H9 (cell line): ENCODE results near the gene JAKMIP1. TPM values are rescaled to one million over a fixed set of nuclear protein-coding genes. Genes with fewer than 3 reads are reported as not detected.

ENCODE experiments used
- DNase-seq: peaks from one replicate; pipeline ENCODE4 v3.0.0-alpha.2; 2017
- H2AFZ ChIP-seq: one replicate; pipeline ENCODE4 v1.6.1; 2013; ENCODE audit warnings: mild to moderate bottlenecking, low read length, control low read depth, moderate library complexity
- H2AK5ac ChIP-seq: 2 replicates; pipeline ENCODE4 v1.6.1; 2013; ENCODE audit warnings: low read length, control low read depth, mixed read lengths; ENCODE audit not compliant: insufficient read length
- H2BK120ac ChIP-seq: one replicate; pipeline ENCODE4 v1.6.1; 2013; ENCODE audit warnings: low read depth, mild to moderate bottlenecking, low read length, control low read depth, inconsistent platforms; ENCODE audit not compliant: poor library complexity, severe bottlenecking
- H2BK12ac ChIP-seq: 2 replicates; pipeline ENCODE4 v1.6.1; 2013; ENCODE audit warnings: low read length, control low read depth, mixed read lengths, low read depth; ENCODE audit not compliant: insufficient read length
- H2BK15ac ChIP-seq: 2 replicates; pipeline ENCODE4 v1.6.1; 2013; ENCODE audit warnings: low read depth, low read length, control low read depth
- H2BK20ac ChIP-seq: one replicate; pipeline ENCODE4 v1.6.1; 2013; ENCODE audit warnings: low read depth, mild to moderate bottlenecking, low read length, control low read depth, inconsistent platforms; ENCODE audit not compliant: poor library complexity, severe bottlenecking
- H2BK5ac ChIP-seq: 2 replicates; pipeline ENCODE4 v1.6.1; 2013; ENCODE audit warnings: low read length, control low read depth, mixed read lengths; ENCODE audit not compliant: insufficient read length
- H3K14ac ChIP-seq: 2 replicates; pipeline ENCODE4 v1.6.1; 2013; ENCODE audit warnings: low read length, control low read depth; ENCODE audit not compliant: insufficient read depth
- H3K18ac ChIP-seq: 2 replicates; pipeline ENCODE4 v1.6.1; 2013; ENCODE audit warnings: low read depth, mild to moderate bottlenecking, mixed read lengths, low read length, control low read depth; ENCODE audit not compliant: insufficient read length
- H3K23ac ChIP-seq: 2 replicates; pipeline ENCODE4 v1.6.1; 2013; ENCODE audit warnings: low read length, control low read depth, mixed read lengths, low read depth; ENCODE audit not compliant: insufficient read length
- H3K23me2 ChIP-seq: 2 replicates; pipeline ENCODE4 v1.6.1; 2013; ENCODE audit warnings: low read depth, mild to moderate bottlenecking, mixed read lengths, low read length, control low read depth; ENCODE audit not compliant: insufficient read length, poor library complexity, severe bottlenecking
- H3K27ac ChIP-seq: 2 replicates; pipeline ENCODE4 v1.5.1; 2013; ENCODE audit warnings: low read length, control low read depth, mixed read lengths, low read depth; ENCODE audit not compliant: insufficient read length
- H3K27me3 ChIP-seq: 2 replicates; pipeline ENCODE4 v1.6.1; 2013; ENCODE audit warnings: low read length, control low read depth, inconsistent platforms; ENCODE audit not compliant: insufficient read depth
- H3K4ac ChIP-seq: 2 replicates; pipeline ENCODE4 v1.6.1; 2013; ENCODE audit warnings: low read depth, mild to moderate bottlenecking, control low read depth, inconsistent platforms, low read length, moderate library complexity
- H3K4me1 ChIP-seq: 2 replicates; pipeline ENCODE4 v1.6.1; 2013; ENCODE audit warnings: low read length, control low read depth, inconsistent platforms; ENCODE audit not compliant: insufficient read depth
- H3K4me2 ChIP-seq: 2 replicates; pipeline ENCODE4 v1.6.1; 2013; ENCODE audit warnings: low read length, control low read depth, mixed read lengths; ENCODE audit not compliant: insufficient read length, insufficient read depth
- H3K56ac ChIP-seq: 2 replicates; pipeline ENCODE4 v1.6.1; 2013; ENCODE audit warnings: low read depth, mild to moderate bottlenecking, mixed read lengths, low read length, control low read depth; ENCODE audit not compliant: insufficient read length
- H3K79me1 ChIP-seq: 2 replicates; pipeline ENCODE4 v1.6.1; 2013; ENCODE audit warnings: low read depth, mild to moderate bottlenecking, moderate library complexity, low read length, control low read depth, inconsistent platforms; ENCODE audit not compliant: insufficient read depth, poor library complexity, severe bottlenecking
- H3K79me2 ChIP-seq: 2 replicates; pipeline ENCODE4 v1.6.1; 2013; ENCODE audit warnings: low read length, control low read depth, inconsistent platforms; ENCODE audit not compliant: insufficient read depth
- H3K9ac ChIP-seq: 2 replicates; pipeline ENCODE4 v1.6.1; 2013; ENCODE audit warnings: low read length, control low read depth, mixed read lengths; ENCODE audit not compliant: insufficient read length; ENCODE audit errors: extremely low read depth
- H3K9me3 ChIP-seq: one replicate; pipeline ENCODE4 v1.6.1; 2013; ENCODE audit warnings: low read depth, low read length, inconsistent platforms; ENCODE audit not compliant: control insufficient read depth
- H3T11ph ChIP-seq: one replicate; pipeline ENCODE4 v1.6.1; 2013; ENCODE audit warnings: mild to moderate bottlenecking, low read length, control low read depth, inconsistent platforms
- H4K20me1 ChIP-seq: one replicate; pipeline ENCODE4 v1.6.1; 2013; ENCODE audit not compliant: control insufficient read depth, insufficient read length, insufficient read depth
- H4K5ac ChIP-seq: 2 replicates; pipeline ENCODE4 v1.6.1; 2013; ENCODE audit warnings: low read depth, mild to moderate bottlenecking, mixed read lengths, low read length, control low read depth; ENCODE audit not compliant: insufficient read length
- H4K8ac ChIP-seq: replicated peaks from 2 replicates; pipeline ENCODE4 v1.6.1; 2013; ENCODE audit warnings: low read length, control low read depth, mixed read lengths, low read depth; ENCODE audit not compliant: insufficient read length
- H4K91ac ChIP-seq: 2 replicates; pipeline ENCODE4 v1.6.1; 2013; ENCODE audit warnings: low read depth, mild to moderate bottlenecking, moderate library complexity, mixed read lengths, low read length, control low read depth; ENCODE audit not compliant: insufficient read length
- H3K27ac Mint-ChIP-seq, 3 experiments: 2 replicates in 2 of 3; 3 replicates in 1 of 3; pipeline ENCODE4 v1.8.0; 2020 to 2021; ENCODE audit warnings: mixed read lengths in 3 of 3, mild to moderate bottlenecking in 1 of 3, moderate library complexity in 1 of 3
- H3K27me3 Mint-ChIP-seq: 2 replicates; pipeline ENCODE4 v1.8.0; 2021; ENCODE audit warnings: low read depth, mild to moderate bottlenecking, moderate library complexity, mixed read lengths
- H3K36me3 Mint-ChIP-seq, 3 experiments: 2 replicates in 2 of 3; 3 replicates in 1 of 3; pipeline ENCODE4 v1.8.0; 2020 to 2021; ENCODE audit warnings: low read depth in 3 of 3, mixed read lengths in 3 of 3; ENCODE audit not compliant: insufficient read depth in 1 of 3
- H3K4me1 Mint-ChIP-seq, 2 experiments: 2 replicates each; pipeline ENCODE4 v1.8.0; 2020; ENCODE audit warnings: mixed read lengths in 2 of 2
- H3K4me3 Mint-ChIP-seq, 2 experiments: 2 replicates in 1 of 2; 3 replicates in 1 of 2; pipeline ENCODE4 v1.8.0; 2020 to 2021; ENCODE audit warnings: mild to moderate bottlenecking in 2 of 2, mixed read lengths in 2 of 2, moderate library complexity in 1 of 2
- H3K9me3 Mint-ChIP-seq, 2 experiments: 2 replicates in 1 of 2; 3 replicates in 1 of 2; pipeline ENCODE4 v1.8.0; 2020; ENCODE audit warnings: mild to moderate bottlenecking in 2 of 2, mixed read lengths in 2 of 2, moderate library complexity in 1 of 2
- CTCF ChIP-seq: fragments of 200-600 bp; sonication (generic); conservative IDR thresholded peaks from 3 replicates; pipeline ENCODE4 v1.8.0; 2021; ENCODE audit warnings: antibody characterized with exemption, mild to moderate bottlenecking
- WGBS: extraction: QIAGEN DNeasy Blood & Tissue Kit; methylation state at CpG from one replicate; pipeline ENCODE4 v1.1.7; 2013; ENCODE audit warnings: missing lambda C conversion rate, low lambda C conversion rate, mixed read lengths; ENCODE audit not compliant: insufficient read length; ENCODE audit errors: extremely low coverage; 5-methylcytosine and 5-hydroxymethylcytosine counted together
- total RNA-seq: library from RNA; stranded (reverse); gene quantifications from 2 replicates; pipeline ENCODE4 v1.2.1, GENCODE V29; 2021

The JAKMIP1 gene
- total RNA-seq, 1 experiment from 2014 or later = 1.5 TPM

GRCh38 chr4:6011271-6011671, 189.1 kb downstream of the JAKMIP1 start:
- Mint-ChIP-seq H3K27ac (peak overlapping the region in 1 of 3 experiments; percentile 60; a peak in 2 of 7 replicates), H3K9me3 (peaks cover 0 to 3% of the 10 kb centered on the region in 2 experiments; a peak in 1 of 5 replicates), H3K4me3 (no peak overlapping the region; a peak in 1 of 5 replicates), H3K27me3 (peaks cover 38% of the 10 kb centered on the region), H3K36me3 (peaks cover 0 to 2% (median 0%) of the 10 kb centered on the region in 3 experiments; a peak in 2 of 7 replicates), H3K4me1 (peaks cover 16 to 18% of the 10 kb centered on the region in 2 experiments)
- no peak overlapping the region for H2BK120ac ChIP-seq
- H2AFZ ChIP-seq = no peak overlapping the region
- no peak overlapping the region for H4K5ac ChIP-seq
- H3K9me3 ChIP-seq = no peaks in the 10 kb centered on the region
- H3K9ac ChIP-seq = no peak overlapping the region
- H3K56ac ChIP-seq = no peak overlapping the region
- H3K4me1 ChIP-seq = no peaks in the 10 kb centered on the region
- no peaks in the 10 kb centered on the region for H4K20me1 ChIP-seq
- H2AK5ac ChIP-seq = no peak overlapping the region
- no peak overlapping the region for H3K23ac ChIP-seq
- no peak for TF ChIP-seq CTCF
- H3K14ac ChIP-seq = no peak overlapping the region
- no peak overlapping the region for H2BK5ac ChIP-seq
- H3K27ac ChIP-seq = no peak overlapping the region
- no peak overlapping the region for H2BK20ac ChIP-seq
- no peak overlapping the region for H4K8ac ChIP-seq
- no peak overlapping the region for H4K91ac ChIP-seq
- no peak overlapping the region for H3K4ac ChIP-seq
- no peak overlapping the region for H3K18ac ChIP-seq
- H3K79me1 ChIP-seq = no peaks in the 10 kb centered on the region
- H2BK12ac ChIP-seq = no peak overlapping the region
- WGBS = no CpG with 5 or more reads among the region's 12 CpGs
- H3K27me3 ChIP-seq = peaks cover 2% of the 10 kb centered on the region; the same call in 1 of the 2 replicates
- DNase-seq = no peak
- no peak overlapping the region for H2BK15ac ChIP-seq
- no peak overlapping the region for H3T11ph ChIP-seq
- no peak overlapping the region for H3K4me2 ChIP-seq
- H3K23me2 ChIP-seq = no peaks in the 10 kb centered on the region
- H3K79me2 ChIP-seq = no peaks in the 10 kb centered on the region
